H1 (cell line): ENCODE data around the gene TRIM14.

Experiments used
- CTCF ChIP-seq, 3 experiments: IDR thresholded peaks; 1 replicate in 2 of 3; 2 replicates in 1 of 3; pipeline versions ENCODE4 v1.5.1 to v1.6.1; 2011; ENCODE audit warnings: low read length in 3 of 3, mild to moderate bottlenecking in 3 of 3, inconsistent platforms in 2 of 3, low read depth in 1 of 3, moderate library complexity in 1 of 3; ENCODE audit not compliant: insufficient read depth in 1 of 3; ENCODE audit errors: control extremely low read depth in 1 of 3
- POLR2AphosphoS5 ChIP-seq: IDR thresholded peaks from 2 replicates; pipeline ENCODE4 v1.6.1; 2011; ENCODE audit warnings: low read depth, low read length

GRCh38 chr9:98132806-98133631 is 14.0 kb upstream of the TRIM14 start:
- TF ChIP-seq CTCF (IDR thresholded peaks at IDR 0.05; ENCODE audit: control extremely low read depth in 1 of 3, insufficient read depth in 1 of 3, low read depth in 1 of 3, low read length in 3 of 3) (no peak), POLR2AphosphoS5 (no peak)
